Stimulated activated naive CD8-positive, alpha-beta T cell treated with anti-CD3 and anti-CD28 coated beads, Interleukin-15, Interleukin-2, amounts not matched to agents 100 ng/mL and 50 ng/mL, for 24 hours (primary cell): ENCODE data around the gene NRXN2.

Source experiments
- H3K27ac Mint-ChIP-seq: one replicate; pipeline ENCODE4 v1.8.0; 2021; ENCODE audit warnings: mild to moderate bottlenecking, mixed read lengths
- H3K27me3 Mint-ChIP-seq: one replicate; pipeline ENCODE4 v1.8.0; 2021; ENCODE audit warnings: mixed read lengths
- H3K36me3 Mint-ChIP-seq: one replicate; pipeline ENCODE4 v1.8.0; 2021; ENCODE audit warnings: low read depth, mixed read lengths
- H3K4me1 Mint-ChIP-seq: one replicate; pipeline ENCODE4 v1.8.0; 2021; ENCODE audit warnings: low read depth, mixed read lengths
- H3K4me3 Mint-ChIP-seq: one replicate; pipeline ENCODE4 v1.8.0; 2021; ENCODE audit warnings: mild to moderate bottlenecking, mixed read lengths
- H3K9me3 Mint-ChIP-seq: one replicate; pipeline ENCODE4 v1.8.0; 2021; ENCODE audit warnings: mixed read lengths

NRXN2 gene

DNA sequence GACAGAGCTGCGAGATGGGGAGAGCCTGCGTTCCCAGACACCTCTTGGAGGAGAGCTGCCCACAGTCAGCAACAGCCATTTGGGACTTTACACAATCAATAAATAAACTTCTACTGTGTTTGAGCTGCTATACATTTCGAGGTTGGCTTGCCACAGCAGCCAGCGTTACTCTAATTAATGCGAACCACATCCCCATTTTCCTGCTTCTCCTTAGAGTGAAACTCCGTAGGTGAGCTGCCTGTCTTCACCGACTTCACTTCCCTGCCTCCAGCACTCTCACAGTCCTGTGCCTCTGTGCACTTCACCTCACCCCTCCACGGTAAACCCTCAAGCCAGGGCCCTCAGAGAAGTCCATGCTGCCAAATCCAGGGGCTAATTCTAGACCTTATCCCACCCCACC is 137.8 kb downstream of the NRXN2 start:
- Mint-ChIP-seq H3K27me3 (peaks cover 16% of the 10 kb centered on the region), H3K27ac (no peak overlapping the region), H3K36me3 (no peaks in the 10 kb centered on the region), H3K4me1 (no peaks in the 10 kb centered on the region), H3K9me3 (peaks cover 17% of the 10 kb centered on the region), H3K4me3 (no peak overlapping the region)

DNA sequence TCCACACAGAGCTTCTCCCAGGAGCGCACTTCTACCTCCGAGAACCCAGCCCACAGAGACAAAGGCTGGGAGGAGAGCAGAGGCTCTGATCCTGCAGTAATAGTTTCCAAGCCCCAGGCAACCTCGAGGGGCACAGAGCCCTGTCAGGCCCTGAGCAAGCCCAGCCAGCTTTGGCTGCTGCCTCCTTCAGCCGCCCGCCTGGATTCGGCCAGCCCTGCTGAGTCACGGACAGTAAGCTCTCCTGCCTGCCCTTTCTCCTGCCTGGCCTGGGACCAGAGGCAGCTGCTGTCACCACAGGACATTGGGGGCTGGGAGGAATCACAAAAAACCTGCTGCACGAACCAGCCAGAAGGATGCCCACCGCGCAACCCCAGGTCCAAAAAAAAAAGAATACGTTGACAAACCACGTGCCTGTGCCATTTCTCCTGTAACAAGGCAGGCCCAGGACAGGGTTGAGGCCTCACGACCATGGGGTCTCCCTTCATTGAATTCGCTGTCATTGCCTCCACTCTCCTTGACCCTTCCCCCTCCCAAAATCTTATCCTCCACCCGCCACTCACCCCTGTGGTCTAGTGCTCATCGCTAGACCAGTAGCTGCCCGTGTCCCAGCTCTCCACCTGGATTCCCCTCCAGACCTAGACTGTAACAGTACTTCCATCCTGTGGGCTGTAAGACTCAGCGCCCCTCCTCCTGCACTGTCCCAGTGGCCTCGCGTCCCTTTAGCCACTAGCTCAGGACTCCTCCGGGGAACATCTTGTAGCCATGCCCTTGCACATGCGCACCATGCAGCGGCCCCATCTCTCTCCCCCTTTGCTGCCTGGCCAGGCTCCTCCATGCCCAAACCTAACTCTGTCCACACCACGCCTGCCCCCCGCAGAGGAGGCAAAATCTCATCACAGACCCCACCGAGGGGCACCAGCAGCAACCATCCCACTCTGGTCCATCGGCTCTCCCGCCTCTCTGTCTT is 139.4 kb downstream of the NRXN2 start:
- Mint-ChIP-seq H3K4me3 (no peak overlapping the region), H3K36me3 (no peaks in the 10 kb centered on the region), H3K9me3 (peaks cover 9% of the 10 kb centered on the region), H3K27me3 (peaks cover 10% of the 10 kb centered on the region), H3K4me1 (no peaks in the 10 kb centered on the region), H3K27ac (no peak overlapping the region)

DNA sequence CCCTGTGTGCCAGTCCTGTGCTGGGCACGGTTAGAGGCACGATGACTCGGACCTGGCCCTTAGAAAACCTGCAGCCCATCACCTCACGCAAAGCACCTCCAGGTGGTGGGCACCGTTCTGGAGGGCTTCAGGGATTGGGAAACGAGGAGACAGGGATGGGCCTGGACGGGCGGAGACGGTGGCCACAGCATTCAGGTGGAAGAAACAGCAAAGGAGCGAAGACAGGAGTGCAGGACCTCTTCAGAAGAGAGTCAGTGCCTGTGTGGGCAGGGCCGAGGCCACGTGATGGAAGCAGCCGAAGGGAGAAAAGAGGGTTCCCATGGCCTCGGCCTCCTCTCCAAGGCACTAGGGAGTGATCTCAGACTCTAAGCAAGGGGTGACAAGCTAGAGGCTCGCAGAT is 140.1 kb downstream of the NRXN2 start:
- Mint-ChIP-seq H3K27ac (no peak overlapping the region), H3K9me3 (peaks cover 2% of the 10 kb centered on the region), H3K36me3 (no peaks in the 10 kb centered on the region), H3K4me3 (no peak overlapping the region), H3K27me3 (peaks cover 3% of the 10 kb centered on the region), H3K4me1 (no peaks in the 10 kb centered on the region)

DNA sequence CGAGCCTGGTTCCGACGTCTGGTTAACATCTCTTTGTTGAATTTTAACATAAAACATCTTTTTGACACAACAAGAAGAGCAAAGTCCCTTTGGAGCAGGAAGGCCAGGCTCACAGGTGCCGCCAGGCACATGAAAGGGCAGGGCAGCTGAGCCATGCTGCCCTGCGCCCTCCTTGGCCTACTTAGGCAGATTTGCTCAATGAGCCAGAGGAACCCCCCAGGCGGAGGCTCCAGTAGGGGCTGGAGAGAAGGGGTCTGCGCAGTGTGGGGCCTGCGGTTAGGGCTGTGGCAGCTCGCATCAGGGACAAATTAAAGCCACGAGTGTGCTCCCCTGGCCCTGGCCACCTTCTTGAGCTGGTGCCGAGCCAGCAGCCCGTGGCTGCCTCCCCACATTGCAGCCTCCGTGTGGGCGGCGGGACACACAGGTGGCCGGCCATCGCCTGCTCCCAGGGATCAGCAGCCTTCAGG is 141.9 kb downstream of the NRXN2 start:
- H3K9me3 Mint-ChIP-seq, result no peaks in the 10 kb centered on the region
- H3K36me3 Mint-ChIP-seq, result no peaks in the 10 kb centered on the region
- no peaks in the 10 kb centered on the region for H3K27me3 Mint-ChIP-seq
- H3K27ac Mint-ChIP-seq, result no peak overlapping the region
- no peaks in the 10 kb centered on the region for H3K4me1 Mint-ChIP-seq
- no peak overlapping the region for H3K4me3 Mint-ChIP-seq

DNA sequence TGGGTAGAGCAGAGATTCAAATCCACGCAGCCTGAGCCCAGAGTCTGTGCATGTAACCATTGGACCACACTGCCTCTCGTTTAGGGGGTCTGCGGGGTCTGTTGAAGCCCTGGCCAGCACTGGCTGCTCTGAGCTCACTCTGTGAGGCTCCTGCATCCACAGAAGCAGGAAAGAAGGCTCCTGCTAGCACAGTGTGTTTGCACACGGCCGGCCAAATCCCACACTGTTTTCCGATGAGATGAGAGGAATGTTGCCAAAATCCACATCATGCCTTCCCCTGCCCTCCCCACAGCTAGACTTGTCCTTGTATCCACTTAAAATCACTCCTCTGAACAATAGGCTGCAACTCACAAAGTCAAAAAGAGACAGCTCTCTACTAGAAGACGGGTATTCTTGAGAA is 142.6 kb downstream of the NRXN2 start:
- Mint-ChIP-seq H3K4me3 (no peak overlapping the region), H3K36me3 (no peaks in the 10 kb centered on the region), H3K27ac (no peak overlapping the region), H3K4me1 (no peaks in the 10 kb centered on the region), H3K27me3 (no peaks in the 10 kb centered on the region), H3K9me3 (no peaks in the 10 kb centered on the region)

DNA sequence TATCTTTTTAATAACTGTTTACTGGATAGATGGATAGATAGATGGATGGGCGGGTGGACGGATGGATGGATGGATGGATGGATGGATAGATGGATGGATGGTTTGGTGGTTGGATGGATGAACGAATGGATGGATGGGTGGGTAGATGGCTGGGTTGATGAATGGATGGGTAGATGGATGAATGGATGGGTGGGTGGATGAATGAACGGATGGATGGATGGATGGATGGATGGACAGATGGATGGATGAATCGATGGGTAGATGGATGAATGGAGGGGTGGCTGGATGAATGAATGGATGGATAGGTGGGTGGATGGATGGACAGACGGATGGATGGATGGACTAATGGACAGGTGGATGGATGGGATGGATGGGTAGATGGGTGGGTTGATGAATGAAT is 145.8 kb downstream of the NRXN2 start:
- Mint-ChIP-seq H3K27ac (no peak overlapping the region), H3K4me3 (no peak overlapping the region), H3K27me3 (no peaks in the 10 kb centered on the region), H3K36me3 (no peaks in the 10 kb centered on the region), H3K4me1 (no peaks in the 10 kb centered on the region), H3K9me3 (no peaks in the 10 kb centered on the region)

DNA sequence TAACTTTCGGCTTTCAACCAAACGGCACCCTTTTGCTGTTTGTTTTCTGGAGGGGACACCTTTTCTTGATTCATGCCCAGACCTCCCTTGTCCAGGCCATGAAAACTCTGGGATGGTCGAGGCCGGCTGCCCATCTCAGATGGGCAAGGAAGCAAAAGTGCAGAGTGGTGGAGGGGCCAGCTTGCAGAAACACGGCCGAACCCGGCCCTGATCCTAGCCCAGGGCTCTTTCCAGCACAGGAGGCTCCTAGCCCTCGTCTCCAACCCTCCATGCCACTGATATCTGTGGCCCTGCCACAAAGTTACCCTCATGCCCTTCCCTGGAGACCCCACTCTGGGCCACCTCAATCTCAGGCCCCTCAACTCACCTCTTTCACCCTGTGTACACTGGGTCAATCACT is 150.9 kb downstream of the NRXN2 start:
- no peaks in the 10 kb centered on the region for H3K27me3 Mint-ChIP-seq
- H3K36me3 Mint-ChIP-seq, result no peaks in the 10 kb centered on the region
- H3K9me3 Mint-ChIP-seq, result no peaks in the 10 kb centered on the region
- no peaks in the 10 kb centered on the region for H3K4me1 Mint-ChIP-seq
- H3K4me3 Mint-ChIP-seq, result no peak overlapping the region
- H3K27ac Mint-ChIP-seq, result peak overlapping the region; percentile 32

DNA sequence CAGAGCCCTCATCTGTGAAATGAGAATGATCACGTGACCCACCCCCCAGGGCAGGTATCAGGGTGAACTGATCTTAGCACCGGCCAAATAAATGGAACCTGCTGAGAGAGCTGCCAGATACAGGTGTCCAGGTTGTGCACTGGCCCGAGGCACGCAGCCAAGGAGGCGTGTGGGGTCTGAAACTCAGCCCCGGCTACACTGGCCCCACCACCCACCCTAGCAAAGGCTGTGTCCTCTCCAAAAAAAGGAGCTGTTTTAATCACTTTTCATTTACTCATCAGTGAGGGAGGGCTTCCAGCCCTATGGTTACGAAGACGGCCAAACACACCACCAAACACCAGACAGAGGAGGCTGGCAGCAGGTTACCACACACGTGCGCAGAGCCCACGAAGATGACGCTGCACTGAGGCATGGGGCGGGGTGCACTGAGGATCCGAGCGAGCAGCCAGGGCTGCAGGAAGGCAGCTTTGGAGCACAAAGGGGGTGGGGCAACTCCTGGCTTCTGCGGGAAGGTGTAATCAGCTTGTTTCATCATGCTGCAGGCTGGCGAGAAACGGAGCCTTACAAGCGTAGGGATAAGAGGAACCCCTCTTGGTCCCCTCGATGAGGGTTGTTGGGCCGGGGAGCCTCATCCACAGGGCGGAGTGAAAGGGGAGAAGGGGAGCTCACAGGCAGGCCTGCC is 151.4 kb downstream of the NRXN2 start:
- no peaks in the 10 kb centered on the region for H3K36me3 Mint-ChIP-seq
- no peaks in the 10 kb centered on the region for H3K9me3 Mint-ChIP-seq
- H3K4me3 Mint-ChIP-seq, result no peak overlapping the region
- no peaks in the 10 kb centered on the region for H3K4me1 Mint-ChIP-seq
- H3K27me3 Mint-ChIP-seq, result no peaks in the 10 kb centered on the region
- H3K27ac Mint-ChIP-seq, result no peak overlapping the region

DNA sequence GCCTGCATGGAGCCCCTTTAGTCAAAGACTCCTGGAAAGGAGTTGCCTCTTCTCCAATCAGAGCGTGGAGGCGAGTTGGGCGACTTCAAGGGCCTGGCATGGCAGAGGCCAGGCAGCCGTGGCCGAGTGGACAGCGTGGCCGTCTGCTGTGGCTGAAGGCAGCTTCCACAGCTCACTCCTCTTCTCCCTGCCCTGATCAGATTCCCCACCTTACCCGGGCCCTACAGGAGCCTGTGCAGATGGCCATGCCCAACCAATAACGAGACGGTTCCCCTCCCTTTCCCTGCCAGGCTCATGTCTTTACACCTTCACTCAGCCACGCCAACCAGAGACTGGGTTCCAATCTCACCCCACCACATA is 152.0 kb downstream of the NRXN2 start:
- no peaks in the 10 kb centered on the region for H3K4me1 Mint-ChIP-seq
- no peak overlapping the region for H3K4me3 Mint-ChIP-seq
- no peaks in the 10 kb centered on the region for H3K9me3 Mint-ChIP-seq
- no peaks in the 10 kb centered on the region for H3K27me3 Mint-ChIP-seq
- no peaks in the 10 kb centered on the region for H3K36me3 Mint-ChIP-seq
- H3K27ac Mint-ChIP-seq, result no peak overlapping the region

DNA sequence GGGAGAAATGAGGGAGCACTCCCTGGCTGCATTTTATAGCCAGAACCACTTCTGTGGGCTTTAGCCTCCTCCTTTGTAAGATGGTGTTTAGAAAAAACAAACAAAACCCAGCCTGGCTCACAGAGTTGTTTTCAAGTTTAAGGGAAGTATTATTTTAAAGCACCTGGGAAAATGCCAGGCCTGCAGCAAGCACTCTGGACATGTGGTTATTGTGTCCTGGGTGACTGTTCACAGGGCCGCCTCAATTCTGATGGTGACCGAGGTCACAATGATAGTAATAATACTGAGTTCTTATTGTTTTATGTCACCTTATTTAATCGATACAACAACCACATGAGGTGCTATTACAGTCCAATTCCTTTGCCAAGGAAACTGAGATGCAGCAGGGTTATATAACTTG is 152.7 kb downstream of the NRXN2 start:
- no peaks in the 10 kb centered on the region for H3K4me1 Mint-ChIP-seq
- H3K27me3 Mint-ChIP-seq, result no peaks in the 10 kb centered on the region
- H3K27ac Mint-ChIP-seq, result no peak overlapping the region
- H3K9me3 Mint-ChIP-seq, result no peaks in the 10 kb centered on the region
- H3K4me3 Mint-ChIP-seq, result no peak overlapping the region
- no peaks in the 10 kb centered on the region for H3K36me3 Mint-ChIP-seq

DNA sequence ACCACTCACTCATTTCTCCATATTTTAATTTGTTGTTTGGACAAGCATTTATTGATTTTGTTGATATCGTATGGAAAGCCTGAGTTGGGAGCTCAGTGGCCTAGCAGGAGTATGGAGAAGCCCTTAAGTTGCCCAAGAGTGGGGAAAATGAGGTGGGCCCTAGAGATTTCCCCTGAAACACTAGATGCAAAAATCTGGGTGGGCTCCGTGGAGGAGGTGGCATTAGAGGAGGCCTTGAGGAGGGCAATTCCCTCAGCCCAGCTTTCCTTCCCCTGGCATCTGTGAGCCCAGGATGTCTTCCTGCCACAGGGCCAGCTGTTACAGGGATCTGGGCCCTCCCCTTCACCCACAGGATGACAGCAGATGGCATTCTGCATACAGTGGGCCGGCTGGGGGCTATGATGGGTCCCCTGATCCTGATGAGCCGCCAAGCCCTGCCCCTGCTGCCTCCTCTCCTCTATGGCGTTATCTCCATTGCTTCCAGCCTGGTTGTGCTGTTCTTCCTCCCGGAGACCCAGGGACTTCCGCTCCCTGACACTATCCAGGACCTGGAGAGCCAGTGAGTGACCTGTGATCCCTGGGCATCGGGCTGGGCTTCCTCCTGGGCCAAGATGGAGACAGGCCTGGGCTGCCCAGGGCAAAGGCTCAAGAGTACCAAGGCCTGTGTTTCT is 153.6 kb downstream of the NRXN2 start:
- Mint-ChIP-seq H3K4me3 (no peak overlapping the region), H3K36me3 (no peaks in the 10 kb centered on the region), H3K27ac (no peak overlapping the region), H3K27me3 (no peaks in the 10 kb centered on the region), H3K4me1 (no peaks in the 10 kb centered on the region), H3K9me3 (no peaks in the 10 kb centered on the region)

DNA sequence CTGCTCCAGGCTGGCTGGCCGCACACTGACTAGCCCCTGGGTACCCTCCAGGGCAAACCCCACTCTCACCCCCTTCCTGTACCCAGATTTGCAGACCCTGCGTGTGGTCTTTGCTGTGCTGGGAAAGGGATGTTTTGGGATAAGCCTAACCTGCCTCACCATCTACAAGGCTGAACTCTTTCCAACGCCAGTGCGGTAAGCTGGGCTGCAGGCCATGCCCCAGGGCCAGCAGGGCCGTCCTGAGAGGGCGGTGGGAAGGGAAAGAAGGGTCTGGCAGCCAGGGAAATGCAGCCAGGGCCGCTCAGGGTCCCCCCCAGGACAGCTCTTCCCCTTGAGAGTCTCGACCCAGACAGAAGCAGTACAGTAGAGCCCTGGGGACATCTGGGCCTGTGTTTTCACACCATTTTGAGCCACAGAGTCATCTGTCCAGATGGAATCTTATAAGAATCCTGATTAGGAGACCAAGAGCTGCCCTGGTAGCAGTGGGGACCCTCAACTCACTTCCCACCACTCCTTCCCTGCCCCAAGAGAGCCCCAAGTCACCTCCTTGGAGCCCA is 154.3 kb downstream of the NRXN2 start:
- Mint-ChIP-seq H3K36me3 (no peaks in the 10 kb centered on the region), H3K27me3 (no peaks in the 10 kb centered on the region), H3K27ac (no peak overlapping the region), H3K9me3 (no peaks in the 10 kb centered on the region), H3K4me1 (no peaks in the 10 kb centered on the region), H3K4me3 (no peak overlapping the region)

DNA sequence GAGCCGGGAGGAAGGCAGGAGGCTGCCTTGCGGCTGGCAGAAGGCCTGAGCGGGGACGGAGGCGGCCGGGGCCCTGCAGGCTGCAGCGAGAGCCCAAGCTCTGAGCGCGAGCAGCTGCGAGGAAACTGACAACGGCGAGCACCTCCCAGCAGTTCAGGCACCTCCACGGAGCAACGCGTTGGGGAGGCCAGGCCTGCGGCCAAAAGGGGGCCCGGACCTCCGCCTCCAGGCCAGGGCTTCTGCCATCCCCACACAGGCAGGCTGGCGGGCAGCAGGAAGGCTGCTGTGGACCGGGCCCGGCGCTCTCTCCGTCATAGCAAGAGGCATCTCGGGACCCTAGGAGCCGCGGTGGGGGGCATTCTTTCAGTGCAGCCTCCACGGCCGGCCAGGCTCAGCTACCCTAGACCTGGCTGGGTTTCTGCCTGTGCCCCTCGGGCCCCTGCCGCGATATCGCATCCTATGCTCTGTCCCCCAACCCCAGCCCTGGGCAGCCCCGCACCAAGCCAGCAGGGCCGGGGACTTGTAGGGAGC is 154.9 kb downstream of the NRXN2 start:
- Mint-ChIP-seq H3K36me3 (no peaks in the 10 kb centered on the region), H3K9me3 (no peaks in the 10 kb centered on the region), H3K27me3 (no peaks in the 10 kb centered on the region), H3K4me1 (no peaks in the 10 kb centered on the region), H3K27ac (no peak overlapping the region), H3K4me3 (no peak overlapping the region)

DNA sequence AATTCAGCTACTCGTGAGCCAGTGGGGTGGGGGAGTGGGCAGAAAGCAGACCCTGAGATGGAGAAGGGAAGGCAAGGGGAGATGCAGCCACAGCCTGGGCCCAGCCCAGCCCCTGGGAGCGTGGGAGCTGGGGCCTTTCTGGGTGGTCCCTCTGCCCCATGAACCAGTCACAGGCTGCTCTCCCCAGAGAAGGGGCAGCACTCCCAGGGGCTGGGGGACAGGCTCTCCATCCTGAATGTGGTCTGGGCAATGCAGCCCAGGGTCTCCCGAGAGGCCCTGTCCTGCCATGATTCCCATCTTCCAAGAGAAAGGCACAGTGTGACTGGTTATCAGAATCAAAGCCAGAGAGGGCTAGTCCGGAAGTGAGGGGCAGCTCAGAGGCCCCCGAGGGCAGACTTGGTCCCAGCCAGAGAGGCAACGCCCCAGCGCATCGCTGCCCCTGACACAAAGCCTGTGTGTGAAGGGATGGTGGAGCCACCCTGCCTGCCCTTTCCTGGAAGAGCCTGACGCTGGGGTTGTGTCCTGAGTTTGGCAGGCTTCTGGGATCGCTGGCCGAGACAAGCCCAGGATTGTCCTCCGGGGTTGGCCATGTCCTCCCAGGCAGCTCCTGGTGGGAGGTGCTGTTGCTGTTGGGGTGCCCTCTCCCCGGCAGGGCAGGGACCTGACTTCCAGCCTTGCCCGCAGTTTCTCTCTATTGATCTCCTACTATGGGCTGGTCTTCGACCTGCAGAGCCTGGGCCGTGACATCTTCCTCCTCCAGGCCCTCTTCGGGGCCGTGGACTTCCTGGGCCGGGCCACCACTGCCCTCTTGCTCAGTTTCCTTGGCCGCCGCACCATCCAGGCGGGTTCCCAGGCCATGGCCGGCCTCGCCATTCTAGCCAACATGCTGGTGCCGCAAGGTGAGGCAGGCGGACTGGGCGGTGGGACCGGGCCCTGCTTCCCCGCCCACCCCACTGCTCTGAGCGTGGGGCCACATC is 155.8 kb downstream of the NRXN2 start:
- Mint-ChIP-seq H3K4me1 (no peaks in the 10 kb centered on the region), H3K27ac (peak overlapping the region; percentile 0), H3K36me3 (no peaks in the 10 kb centered on the region), H3K27me3 (no peaks in the 10 kb centered on the region), H3K9me3 (no peaks in the 10 kb centered on the region), H3K4me3 (no peak overlapping the region)
